NCI-H526 treated with DMSO at 0.1 percent for 48 hours (cell line): ENCODE measurements around the gene SLC9A3.
"Not testable (repeated sequence)": the region's sequence is repeated elsewhere in the genome, so short reads cannot be mapped to it uniquely, and the experiment has no call there.

Experiments
- DNase-seq: peaks from one replicate; lab custom pipeline; 2025; lab: John Stamatoyannopoulos, UW

Gene SLC9A3

GRCh38 chr5:525916-526315 is 1.7 kb upstream of the SLC9A3 start:
- no peak for DNase-seq

GRCh38 chr5:524973-525761 is 918 bp upstream of the SLC9A3 start:
- no peak for DNase-seq

DNA sequence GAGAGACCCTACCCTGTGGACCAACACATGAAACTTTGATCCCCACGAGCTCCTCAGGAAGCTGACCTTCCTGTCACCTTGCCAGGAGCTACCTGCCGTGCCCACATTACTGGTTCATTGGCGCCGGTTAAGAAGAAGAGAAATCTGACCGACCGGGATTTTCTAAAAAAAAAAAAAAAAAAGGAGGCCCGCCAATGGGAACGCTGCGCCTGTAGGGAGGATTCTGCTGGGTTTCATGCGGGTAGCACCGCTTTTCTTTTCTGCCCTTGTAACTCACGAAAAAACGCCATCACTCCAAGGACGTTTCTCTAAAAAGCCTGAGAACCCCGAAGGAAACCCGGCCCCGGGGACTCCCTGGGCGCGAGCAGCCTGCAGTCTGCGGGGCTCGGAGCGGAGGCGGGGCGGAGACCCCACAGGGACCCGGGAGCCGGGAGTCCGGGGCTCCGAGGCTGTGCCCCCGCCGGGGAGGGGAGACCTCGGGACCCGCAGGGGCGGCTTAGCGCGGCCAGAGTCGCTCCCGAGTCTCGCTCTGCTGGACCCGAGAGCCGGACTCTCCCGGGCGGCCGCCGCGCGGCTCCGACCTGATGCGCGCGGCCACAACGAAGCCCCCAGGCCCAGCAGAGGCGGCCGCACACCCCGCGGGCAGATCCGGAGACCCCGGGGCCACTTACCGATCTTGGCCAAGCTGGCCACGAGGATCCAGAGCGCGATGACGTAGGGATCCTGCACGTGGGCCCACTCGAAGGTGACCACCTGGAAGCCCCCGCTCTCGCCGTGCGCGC is 617 bp downstream of the SLC9A3 start:
- no peak for DNase-seq

GRCh38 chr5:522899-523440 is 1.3 kb downstream of the SLC9A3 start:
- no peak for DNase-seq

DNA sequence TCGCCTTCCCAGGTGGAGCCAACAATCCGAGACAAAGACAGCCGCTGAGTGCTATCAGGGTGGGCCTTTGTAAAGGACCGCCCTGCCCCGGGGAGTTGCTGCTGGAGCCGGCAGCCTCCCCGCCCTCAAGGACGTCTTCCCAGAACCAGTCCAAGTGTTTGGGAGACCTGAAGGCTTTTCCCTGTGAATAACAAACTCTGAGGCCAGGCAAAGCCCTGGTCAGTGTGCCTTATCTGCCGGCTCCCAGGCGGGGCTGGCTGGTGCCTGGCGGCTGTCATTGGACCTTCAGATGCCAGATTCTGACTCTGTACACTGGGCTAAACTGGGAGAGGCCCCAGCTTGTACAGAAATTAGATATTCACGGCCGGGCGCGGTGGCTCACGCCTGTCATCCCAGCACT is 2.1 kb downstream of the SLC9A3 start:
- no peak for DNase-seq

- no peak for DNase-seq
Observed at GRCh38 chr5:521680-522079, 2.6 kb downstream of the SLC9A3 start.

DNA sequence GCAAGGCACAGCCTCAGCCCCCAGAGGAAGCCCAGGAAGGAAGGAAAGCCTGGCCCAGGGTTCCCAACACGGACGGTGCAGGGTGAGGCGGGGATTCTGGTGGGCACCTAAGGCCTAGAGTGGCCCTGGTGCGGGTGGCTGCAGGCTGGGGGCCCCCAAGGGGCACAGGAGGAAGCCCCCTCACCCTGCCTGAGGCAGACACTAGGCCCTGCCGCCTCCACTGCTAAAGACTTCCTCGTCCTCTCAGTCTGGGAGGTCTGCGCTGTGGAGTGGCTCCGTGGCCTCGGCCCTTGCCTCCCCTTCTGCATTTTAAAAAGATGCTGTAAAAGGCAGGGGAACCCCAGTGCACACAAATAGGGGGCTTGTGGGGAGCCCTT is 3.4 kb downstream of the SLC9A3 start:
- no peak for DNase-seq

DNA sequence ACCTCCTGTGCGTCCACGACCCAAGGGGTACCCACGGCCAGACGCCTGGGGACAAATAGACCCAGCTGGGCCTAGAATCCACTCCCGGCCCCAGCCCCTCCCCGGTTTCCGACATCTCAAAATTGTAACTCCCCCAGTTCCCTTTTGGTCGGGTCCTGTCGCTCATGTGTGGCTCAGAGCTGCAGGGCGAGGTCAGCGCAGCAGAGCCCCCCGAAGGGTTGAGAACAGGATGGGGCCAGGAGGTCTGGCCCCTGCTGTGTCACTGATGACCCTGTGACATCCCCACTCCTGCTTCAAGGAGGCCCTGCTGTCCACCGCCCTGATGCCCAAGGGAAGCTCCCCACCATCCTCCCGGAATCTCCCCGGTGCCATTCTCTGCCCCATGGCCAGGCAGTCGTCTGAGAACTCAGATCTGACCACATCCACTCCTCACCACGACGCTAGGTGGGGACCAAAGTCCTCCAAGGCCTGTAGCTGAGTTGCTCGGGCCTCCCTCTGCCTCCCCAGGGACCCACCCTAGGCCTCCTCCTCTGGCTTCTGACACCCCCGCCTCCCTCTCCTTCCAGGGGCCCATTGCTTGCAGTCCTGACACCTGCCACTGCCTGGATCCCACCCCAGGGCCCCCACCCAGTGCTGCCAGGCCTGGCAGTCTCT is 3.9 kb downstream of the SLC9A3 start:
- no peak for DNase-seq

DNA sequence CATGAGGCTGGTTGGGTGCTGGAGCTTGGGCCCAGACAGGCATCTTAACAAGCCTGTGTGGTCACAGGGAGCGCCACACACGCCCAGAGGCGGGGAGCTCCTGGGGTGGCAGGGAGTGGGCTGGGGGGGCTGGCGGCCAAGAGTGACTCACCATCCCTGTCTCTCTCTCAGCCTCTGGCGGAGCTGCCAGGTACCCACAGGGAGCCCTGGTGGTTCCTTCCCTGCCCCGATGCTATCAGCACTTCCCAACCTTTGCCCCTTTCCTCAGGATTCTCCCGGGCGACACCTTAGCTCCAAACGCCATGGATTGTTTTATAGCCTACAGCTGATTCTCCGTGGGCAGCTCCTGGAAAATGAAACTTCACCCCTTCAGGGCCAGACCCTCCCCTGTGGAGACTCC is 5.5 kb downstream of the SLC9A3 start:
- DNase-seq, result no peak

GRCh38 chr5:517535-518100 is 6.6 kb downstream of the SLC9A3 start:
- no peak for DNase-seq

DNA sequence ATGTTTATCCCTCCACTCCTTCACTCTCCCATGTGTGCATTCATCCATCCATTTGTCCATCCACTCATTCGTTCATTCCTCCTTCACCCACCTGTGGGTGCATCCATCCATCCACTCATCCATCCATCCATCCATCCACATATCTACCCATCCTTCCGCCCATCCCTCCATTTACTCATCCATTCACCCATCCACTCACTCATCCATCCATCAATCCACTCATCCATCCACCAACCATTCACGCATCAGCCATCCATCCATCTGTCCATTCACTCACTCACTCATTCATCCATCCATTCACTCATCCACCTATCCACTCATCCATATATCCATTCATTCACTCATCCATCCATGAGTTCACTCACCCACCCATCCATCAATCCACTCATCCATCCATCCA is 7.3 kb downstream of the SLC9A3 start:
- DNase-seq, result no peak

DNA sequence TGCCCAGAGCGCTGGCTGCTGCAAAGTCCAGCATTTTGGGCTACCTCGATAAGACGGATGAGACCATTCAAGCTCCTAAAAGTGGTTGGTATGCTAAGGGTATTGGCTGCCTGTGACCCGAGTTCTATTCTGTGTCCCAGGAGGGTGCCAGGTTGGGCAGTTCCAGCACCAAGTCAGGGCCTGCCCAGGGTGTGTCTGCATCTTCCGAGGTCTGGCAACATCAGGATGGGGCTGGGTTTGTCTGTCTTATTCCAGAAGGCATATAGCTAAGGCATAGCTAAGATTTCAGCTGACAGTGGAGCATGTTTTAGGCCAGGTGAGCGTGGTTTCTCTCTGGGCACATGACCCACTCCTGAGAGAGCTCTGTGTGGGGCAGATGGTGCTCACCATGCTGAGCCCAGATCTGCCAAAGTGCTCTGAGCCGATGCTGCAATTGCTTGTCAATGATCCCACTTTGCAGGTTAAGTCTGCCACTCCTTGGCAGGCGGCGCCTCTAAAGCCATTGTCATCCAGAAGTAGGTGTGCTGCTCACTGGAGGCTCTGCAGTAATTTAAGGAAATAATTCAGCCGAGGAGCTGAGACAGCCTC is 7.8 kb downstream of the SLC9A3 start:
- DNase-seq, result no peak

GRCh38 chr5:515273-515836 is 8.9 kb downstream of the SLC9A3 start:
- DNase-seq, result no peak

DNA sequence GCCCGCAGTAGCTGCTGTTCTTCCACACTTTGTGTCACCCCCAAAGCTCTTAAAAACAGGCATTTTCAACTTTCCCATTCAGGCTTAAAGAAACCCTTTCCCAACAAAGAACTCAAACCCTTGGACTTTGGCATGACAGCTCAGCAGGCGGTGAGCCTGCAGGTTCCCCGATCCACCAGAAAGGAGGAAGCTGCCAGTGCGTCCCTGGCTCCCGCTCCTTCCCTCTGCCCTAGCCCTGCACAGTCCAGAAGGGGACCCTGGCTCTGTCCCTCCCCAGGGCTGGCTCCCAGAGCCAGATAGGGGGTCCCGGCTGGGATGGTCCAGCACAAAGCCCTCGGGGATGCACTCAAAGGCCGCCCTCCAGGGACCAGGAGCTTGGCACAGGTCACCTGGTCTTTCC is 9.6 kb downstream of the SLC9A3 start:
- no peak for DNase-seq

DNA sequence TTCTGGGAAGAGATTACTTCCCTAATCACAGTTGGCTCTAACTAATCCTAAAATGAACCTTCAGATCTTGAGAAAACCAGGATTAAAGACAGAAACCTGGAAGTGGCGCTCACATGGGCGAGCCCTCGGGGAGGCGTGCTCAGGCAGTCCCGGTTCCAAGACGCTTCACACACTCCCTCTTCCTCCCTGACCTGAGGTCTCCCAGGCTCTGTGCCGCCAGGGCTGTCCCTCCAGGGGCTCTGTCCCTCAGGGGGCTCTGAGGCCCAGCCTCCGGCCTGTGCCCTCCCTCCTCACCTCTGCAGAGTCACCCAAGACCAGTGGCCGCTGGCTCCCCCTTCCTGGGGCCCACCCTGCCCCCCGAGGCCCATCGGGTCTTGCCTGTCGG is 10.2 kb downstream of the SLC9A3 start:
- no peak for DNase-seq

- no peak for DNase-seq
Observed at GRCh38 chr5:513216-514100, 10.8 kb downstream of the SLC9A3 start.

DNA sequence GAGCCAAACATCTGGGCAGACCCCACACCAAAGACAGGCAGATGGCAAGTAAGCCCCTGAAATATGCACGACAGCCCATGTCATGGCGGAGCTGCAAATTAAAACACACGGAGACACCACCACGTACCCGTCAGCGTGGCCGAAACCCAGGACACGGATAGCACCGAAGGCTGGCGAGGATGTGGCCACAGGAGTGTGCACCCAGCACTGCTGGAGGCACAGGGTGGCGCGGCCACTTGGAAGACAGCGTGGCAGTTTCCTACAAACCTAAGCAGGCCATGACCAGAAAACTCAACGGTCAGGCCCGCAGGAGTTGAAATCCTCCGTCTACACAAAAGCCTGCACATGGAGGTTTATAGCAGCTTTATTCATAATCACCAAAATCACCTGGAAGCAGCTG is 12.8 kb downstream of the SLC9A3 start:
- no peak for DNase-seq

DNA sequence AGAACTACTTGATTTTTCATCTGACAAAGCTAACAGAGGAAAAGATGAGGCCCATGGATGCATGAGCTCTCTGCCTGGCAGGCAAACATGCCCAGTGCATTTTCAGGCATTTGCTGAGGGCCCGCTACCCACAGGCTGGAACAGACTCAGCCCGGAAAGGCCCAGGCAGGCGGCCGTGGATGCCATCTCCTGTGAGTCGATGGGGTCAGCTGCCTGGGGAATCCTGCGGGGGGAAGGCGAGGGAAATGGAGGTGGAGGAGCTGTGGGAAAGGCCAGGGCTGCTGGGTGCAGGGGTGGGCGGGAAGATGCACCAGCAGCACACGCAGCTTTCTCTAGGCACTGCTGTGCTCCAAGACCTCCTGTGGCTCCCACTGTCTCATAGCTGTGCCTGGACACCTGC is 13.7 kb downstream of the SLC9A3 start:
- no peak for DNase-seq

DNA sequence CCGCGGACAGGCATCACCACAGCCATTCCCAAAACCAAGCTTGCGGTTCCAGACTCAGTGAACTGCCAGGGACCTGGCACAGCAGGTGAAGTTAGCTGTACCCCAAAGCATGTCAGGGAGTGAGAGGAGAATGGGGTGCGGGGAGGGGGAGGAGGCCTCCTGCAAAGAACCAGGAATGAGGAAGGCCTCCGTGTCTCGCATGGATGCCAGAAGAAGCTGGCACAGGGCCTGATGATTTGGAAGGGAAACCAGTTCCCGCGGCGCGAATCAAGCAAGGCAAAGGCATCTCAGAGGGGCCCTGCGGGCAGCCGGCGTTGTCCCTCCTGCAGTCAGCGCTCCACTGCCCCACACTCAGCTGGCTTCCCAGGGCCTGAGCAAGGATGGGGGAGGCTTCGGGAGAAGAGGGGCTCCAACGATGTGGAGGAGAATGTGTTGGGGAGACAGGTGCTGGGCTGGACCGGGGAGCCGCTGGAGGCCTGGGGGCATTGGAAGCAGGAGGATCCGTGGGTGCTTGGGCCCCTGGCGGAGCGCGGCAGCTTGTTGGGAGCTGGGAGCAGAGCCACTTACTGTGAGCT is 14.6 kb downstream of the SLC9A3 start:
- no peak for DNase-seq

GRCh38 chr5:507986-508575 is 16.2 kb downstream of the SLC9A3 start:
- not testable (repeated sequence) for DNase-seq
